WTC11 (cell line): Measurements from ENCODE around the gene S100A8.
"Not testable (repeated sequence)": the region's sequence is repeated elsewhere in the genome, so short reads cannot be mapped to it uniquely, and the experiment has no call there.

Experiments
- ATF1 ChIP-seq: sonication (generic); formaldehyde crosslinking; IDR thresholded peaks from 2 replicates; pipeline ENCODE4 v1.8.1; 2023; ENCODE audit warnings: mild to moderate bottlenecking, moderate library complexity, missing genetic modification reagents
- CREB1 ChIP-seq: sonication (generic); formaldehyde crosslinking; IDR thresholded peaks from 2 replicates; pipeline ENCODE4 v1.8.0; 2023; ENCODE audit warnings: mild to moderate bottlenecking, missing genetic modification reagents
- ESRRA ChIP-seq: sonication (generic); formaldehyde crosslinking; IDR thresholded peaks from 2 replicates; pipeline ENCODE4 v1.8.1; 2022; ENCODE audit warnings: mild to moderate bottlenecking, missing genetic modification reagents, borderline replicate concordance
- NFYB ChIP-seq: sonication (generic); formaldehyde crosslinking; conservative IDR thresholded peaks from 2 replicates; pipeline ENCODE4 v1.8.0; 2022; ENCODE audit warnings: low read depth, missing genetic modification reagents
- SMAD4 ChIP-seq: sonication (generic); formaldehyde crosslinking; IDR thresholded peaks from 2 replicates; pipeline ENCODE4 v1.8.0; 2022; ENCODE audit warnings: mild to moderate bottlenecking, missing genetic modification reagents
- TEAD4 ChIP-seq: sonication (generic); formaldehyde crosslinking; IDR thresholded peaks from 2 replicates; pipeline ENCODE4 v1.8.0; 2022; ENCODE audit warnings: mild to moderate bottlenecking, missing genetic modification reagents
- TF ChIP-seq, protein P1 (sequence below): fragments of 200-600 bp; IDR thresholded peaks from 2 replicates; pipeline ENCODE4 v1.8.0; 2022; ENCODE audit warnings: antibody characterized with exemption
- TF ChIP-seq, protein P2 (sequence below): sonication (generic); formaldehyde crosslinking; IDR thresholded peaks from 2 replicates; pipeline ENCODE4 v1.8.0; 2022; ENCODE audit warnings: mild to moderate bottlenecking, missing genetic modification reagents
- TF ChIP-seq, protein P3 (sequence below): sonication (generic); formaldehyde crosslinking; IDR thresholded peaks from 2 replicates; pipeline ENCODE4 v1.8.0; 2023; ENCODE audit warnings: missing genetic modification reagents

DNA sequence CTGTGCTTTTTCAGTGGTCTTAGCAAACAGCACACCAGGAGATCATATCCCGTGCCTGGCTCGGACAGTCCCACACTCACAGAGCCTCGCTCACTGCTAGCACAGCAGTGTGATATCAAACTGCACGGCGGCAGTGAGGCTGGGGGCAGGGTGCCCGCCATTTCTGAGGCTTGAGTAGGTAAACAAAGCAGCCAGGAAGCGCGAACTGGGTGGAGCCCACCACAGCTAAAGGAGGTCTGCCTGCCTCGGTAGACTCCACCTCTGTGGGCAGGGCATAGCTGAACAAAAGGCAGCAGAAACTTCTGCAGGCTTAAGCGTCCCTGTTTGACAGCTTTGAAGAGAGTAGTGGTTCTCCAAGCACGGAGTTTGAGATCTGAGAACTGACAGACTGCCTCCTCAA lies 16.4 kb upstream of the S100A8 start:
- TF ChIP-seq, protein P1, sequence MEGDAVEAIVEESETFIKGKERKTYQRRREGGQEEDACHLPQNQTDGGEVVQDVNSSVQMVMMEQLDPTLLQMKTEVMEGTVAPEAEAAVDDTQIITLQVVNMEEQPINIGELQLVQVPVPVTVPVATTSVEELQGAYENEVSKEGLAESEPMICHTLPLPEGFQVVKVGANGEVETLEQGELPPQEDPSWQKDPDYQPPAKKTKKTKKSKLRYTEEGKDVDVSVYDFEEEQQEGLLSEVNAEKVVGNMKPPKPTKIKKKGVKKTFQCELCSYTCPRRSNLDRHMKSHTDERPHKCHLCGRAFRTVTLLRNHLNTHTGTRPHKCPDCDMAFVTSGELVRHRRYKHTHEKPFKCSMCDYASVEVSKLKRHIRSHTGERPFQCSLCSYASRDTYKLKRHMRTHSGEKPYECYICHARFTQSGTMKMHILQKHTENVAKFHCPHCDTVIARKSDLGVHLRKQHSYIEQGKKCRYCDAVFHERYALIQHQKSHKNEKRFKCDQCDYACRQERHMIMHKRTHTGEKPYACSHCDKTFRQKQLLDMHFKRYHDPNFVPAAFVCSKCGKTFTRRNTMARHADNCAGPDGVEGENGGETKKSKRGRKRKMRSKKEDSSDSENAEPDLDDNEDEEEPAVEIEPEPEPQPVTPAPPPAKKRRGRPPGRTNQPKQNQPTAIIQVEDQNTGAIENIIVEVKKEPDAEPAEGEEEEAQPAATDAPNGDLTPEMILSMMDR, result not testable (repeated sequence)
- not testable (repeated sequence) for TF ChIP-seq NFYB (CRISPR knock-in tag); TEAD4 (CRISPR knock-in tag); SMAD4 (CRISPR knock-in tag); ATF1 (CRISPR knock-in tag); ESRRA; CREB1
- TF ChIP-seq, protein P2, sequence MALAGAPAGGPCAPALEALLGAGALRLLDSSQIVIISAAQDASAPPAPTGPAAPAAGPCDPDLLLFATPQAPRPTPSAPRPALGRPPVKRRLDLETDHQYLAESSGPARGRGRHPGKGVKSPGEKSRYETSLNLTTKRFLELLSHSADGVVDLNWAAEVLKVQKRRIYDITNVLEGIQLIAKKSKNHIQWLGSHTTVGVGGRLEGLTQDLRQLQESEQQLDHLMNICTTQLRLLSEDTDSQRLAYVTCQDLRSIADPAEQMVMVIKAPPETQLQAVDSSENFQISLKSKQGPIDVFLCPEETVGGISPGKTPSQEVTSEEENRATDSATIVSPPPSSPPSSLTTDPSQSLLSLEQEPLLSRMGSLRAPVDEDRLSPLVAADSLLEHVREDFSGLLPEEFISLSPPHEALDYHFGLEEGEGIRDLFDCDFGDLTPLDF (CRISPR knock-in tag), result not testable (repeated sequence)
- TF ChIP-seq, protein P3, sequence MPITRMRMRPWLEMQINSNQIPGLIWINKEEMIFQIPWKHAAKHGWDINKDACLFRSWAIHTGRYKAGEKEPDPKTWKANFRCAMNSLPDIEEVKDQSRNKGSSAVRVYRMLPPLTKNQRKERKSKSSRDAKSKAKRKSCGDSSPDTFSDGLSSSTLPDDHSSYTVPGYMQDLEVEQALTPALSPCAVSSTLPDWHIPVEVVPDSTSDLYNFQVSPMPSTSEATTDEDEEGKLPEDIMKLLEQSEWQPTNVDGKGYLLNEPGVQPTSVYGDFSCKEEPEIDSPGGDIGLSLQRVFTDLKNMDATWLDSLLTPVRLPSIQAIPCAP, result not testable (repeated sequence)
